Neutrophil (primary cell): ENCODE data around the gene DNASE1L3.

Source experiments
- H3K27ac ChIP-seq: fragments of 200-600 bp; sonication (generic); 2 replicates; pipeline ENCODE4 v1.5.1; 2016; ENCODE audit warnings: mild to moderate bottlenecking, moderate library complexity
- H3K27me3 ChIP-seq: fragments of 200-600 bp; sonication (generic); 2 replicates; pipeline ENCODE4 v1.6.0; 2016; ENCODE audit warnings: mild to moderate bottlenecking
- H3K36me3 ChIP-seq: fragments of 200-600 bp; sonication (generic); 2 replicates; pipeline ENCODE4 v1.5.1; 2017
- H3K4me1 ChIP-seq, 2 experiments: fragments of 200-600 bp in 1 of 2; sonication (generic) in 1 of 2; 1 replicate in 1 of 2; 2 replicates in 1 of 2; pipeline versions ENCODE4 v1.5.1 to v1.6.1; 2013 to 2016; ENCODE audit warnings: low read depth in 1 of 2, low read length in 1 of 2, mild to moderate bottlenecking in 1 of 2, moderate library complexity in 1 of 2; ENCODE audit not compliant: control insufficient read depth in 1 of 2, insufficient read depth in 1 of 2
- H3K4me3 ChIP-seq, 2 experiments: fragments of 200-600 bp in 1 of 2; sonication (generic) in 1 of 2; 1 replicate in 1 of 2; 2 replicates in 1 of 2; pipeline ENCODE4 v1.5.1; 2013 to 2016; ENCODE audit warnings: low read depth in 1 of 2, low read length in 1 of 2, mild to moderate bottlenecking in 1 of 2, moderate library complexity in 1 of 2
- H3K9me3 ChIP-seq: fragments of 200-600 bp; sonication (generic); 2 replicates; pipeline ENCODE4 v1.5.1; 2016
- CTCF ChIP-seq: fragments of 200-600 bp; sonication (generic); IDR thresholded peaks from 2 replicates; pipeline ENCODE4 v1.5.1; 2016; ENCODE audit warnings: antibody characterized with exemption

Gene DNASE1L3

DNA sequence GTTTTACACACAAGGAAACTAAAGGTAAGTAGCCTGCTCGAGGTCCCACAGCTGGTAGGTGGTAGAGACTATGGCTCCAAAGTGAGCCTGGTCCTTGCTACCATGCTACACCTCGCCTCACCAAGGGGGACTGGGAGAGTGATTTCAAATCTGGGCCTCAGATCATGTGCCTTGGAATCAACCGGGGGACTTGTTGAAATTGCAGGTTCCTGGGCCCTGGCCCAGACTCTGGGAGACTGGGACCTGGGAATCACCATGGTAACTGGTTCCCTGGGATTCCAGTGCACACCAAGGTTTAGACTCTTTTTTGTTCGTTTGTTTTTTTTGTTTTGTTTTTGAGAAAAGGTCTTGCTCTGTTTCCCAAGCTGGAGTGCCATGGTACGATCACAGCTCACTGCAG is 21.1 kb downstream of the DNASE1L3 start:
- no peak overlapping the region for H3K4me3 ChIP-seq
- H3K4me1 ChIP-seq = no peaks in the 10 kb centered on the region
- H3K27me3 ChIP-seq = no peaks in the 10 kb centered on the region
- no peaks in the 10 kb centered on the region for H3K36me3 ChIP-seq
- no peak overlapping the region for H3K27ac ChIP-seq
- no peak for TF ChIP-seq CTCF
- H3K9me3 ChIP-seq = no peaks in the 10 kb centered on the region

- TF ChIP-seq CTCF = no peak
- no peaks in the 10 kb centered on the region for H3K4me1 ChIP-seq
- no peaks in the 10 kb centered on the region for H3K27me3 ChIP-seq
- no peak overlapping the region for H3K27ac ChIP-seq
- H3K4me3 ChIP-seq = no peak overlapping the region
- H3K36me3 ChIP-seq = no peaks in the 10 kb centered on the region
- H3K9me3 ChIP-seq = no peaks in the 10 kb centered on the region
These were observed 21.8 kb downstream of the DNASE1L3 start for GRCh38 chr3:58188921-58189451.

- no peak overlapping the region for H3K4me3 ChIP-seq
- H3K9me3 ChIP-seq = no peaks in the 10 kb centered on the region
- no peak overlapping the region for H3K27ac ChIP-seq
These were observed 22.6 kb downstream of the DNASE1L3 start for GRCh38 chr3:58188173-58188564.

GRCh38 chr3:58184982-58185360 is 25.8 kb downstream of the DNASE1L3 start:
- no peak overlapping the region for H3K27ac ChIP-seq
- TF ChIP-seq CTCF = no peak
- no peak overlapping the region for H3K4me3 ChIP-seq
- no peaks in the 10 kb centered on the region for H3K9me3 ChIP-seq
- H3K4me1 ChIP-seq = no peaks in the 10 kb centered on the region
- H3K36me3 ChIP-seq = no peaks in the 10 kb centered on the region
- no peaks in the 10 kb centered on the region for H3K27me3 ChIP-seq

More at GRCh38 chr3:58188173-58188564, 22.6 kb downstream of the DNASE1L3 start:
- Histone ChIP-seq H3K27me3 (no peaks in the 10 kb centered on the region), H3K4me1 (no peaks in the 10 kb centered on the region), H3K36me3 (no peaks in the 10 kb centered on the region)
- no peak for TF ChIP-seq CTCF

DNA sequence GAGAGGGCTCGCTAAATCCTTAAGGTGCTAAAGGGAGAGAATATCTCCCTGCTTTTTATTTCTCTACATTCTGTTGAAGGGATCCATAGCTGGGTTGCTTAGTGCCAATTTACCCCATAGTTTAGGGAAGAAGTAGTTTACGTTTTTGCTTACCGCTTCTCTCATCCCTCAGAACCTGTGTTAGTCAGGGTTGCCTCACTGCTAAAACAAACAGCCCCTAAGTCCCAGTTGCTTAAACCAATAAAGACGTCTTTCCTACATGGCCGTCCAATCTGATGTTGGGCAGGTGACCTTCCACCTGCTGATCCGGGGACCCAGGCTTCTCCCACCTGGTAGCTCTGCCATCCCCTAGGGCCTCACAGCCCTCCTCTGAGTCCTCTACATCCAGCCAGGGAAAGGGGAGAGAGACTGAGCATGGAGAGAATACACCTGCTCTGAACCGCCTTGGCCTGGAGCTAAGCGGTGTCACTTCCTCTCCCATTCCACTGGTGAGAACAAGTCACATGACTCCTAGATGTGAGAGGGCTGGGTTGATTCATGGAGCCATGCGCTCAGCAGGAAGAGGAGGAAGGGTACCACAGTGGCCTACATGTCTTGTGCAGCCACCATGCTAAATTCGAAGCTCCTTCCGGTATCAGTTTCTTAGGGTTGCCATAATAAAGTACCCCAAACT is 26.3 kb downstream of the DNASE1L3 start:
- Histone ChIP-seq H3K4me3 (no peak overlapping the region), H3K4me1 (no peaks in the 10 kb centered on the region), H3K27ac (no peak overlapping the region), H3K36me3 (no peaks in the 10 kb centered on the region), H3K9me3 (no peaks in the 10 kb centered on the region), H3K27me3 (no peaks in the 10 kb centered on the region)
- TF ChIP-seq CTCF = no peak
